Measurements from ENCODE around the gene URM1.

DNA sequence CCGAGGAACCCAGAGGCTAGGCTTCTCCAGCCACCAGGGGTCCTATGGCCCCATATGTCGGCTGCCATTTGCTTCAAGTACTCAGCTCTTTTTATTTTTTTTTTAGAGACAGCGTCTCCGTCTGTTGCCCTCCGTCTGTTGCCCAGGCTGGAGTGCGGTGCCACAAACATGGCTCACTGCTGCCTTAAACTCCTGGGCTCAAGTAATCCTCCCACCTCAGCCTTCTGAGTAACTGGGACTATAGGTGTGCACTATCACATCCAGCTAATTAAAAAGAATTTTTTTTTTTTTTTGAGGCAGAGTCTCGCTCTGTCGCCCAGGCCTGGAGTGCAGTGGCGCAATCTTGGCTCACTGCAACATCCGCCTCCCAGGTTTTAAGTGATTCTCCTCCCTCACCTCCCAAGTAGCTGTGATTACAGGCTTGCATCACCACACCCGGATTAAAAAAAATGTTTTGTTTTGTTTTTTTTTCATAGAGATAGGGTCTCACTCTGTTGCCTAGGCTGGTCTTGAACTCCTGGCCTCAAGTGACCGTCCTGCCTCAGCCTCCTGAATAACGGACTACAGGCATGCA lies 58.4 kb downstream of the URM1 start:
- TF ChIP-seq, protein P1, sequence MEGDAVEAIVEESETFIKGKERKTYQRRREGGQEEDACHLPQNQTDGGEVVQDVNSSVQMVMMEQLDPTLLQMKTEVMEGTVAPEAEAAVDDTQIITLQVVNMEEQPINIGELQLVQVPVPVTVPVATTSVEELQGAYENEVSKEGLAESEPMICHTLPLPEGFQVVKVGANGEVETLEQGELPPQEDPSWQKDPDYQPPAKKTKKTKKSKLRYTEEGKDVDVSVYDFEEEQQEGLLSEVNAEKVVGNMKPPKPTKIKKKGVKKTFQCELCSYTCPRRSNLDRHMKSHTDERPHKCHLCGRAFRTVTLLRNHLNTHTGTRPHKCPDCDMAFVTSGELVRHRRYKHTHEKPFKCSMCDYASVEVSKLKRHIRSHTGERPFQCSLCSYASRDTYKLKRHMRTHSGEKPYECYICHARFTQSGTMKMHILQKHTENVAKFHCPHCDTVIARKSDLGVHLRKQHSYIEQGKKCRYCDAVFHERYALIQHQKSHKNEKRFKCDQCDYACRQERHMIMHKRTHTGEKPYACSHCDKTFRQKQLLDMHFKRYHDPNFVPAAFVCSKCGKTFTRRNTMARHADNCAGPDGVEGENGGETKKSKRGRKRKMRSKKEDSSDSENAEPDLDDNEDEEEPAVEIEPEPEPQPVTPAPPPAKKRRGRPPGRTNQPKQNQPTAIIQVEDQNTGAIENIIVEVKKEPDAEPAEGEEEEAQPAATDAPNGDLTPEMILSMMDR (IDR thresholded peaks at IDR 0.05; ENCODE audit: poor library complexity, severe bottlenecking), result no peak
- no peak for TF ChIP-seq MXI1 (conservative IDR thresholded peaks at IDR 0.05; ENCODE audit: poor library complexity, severe bottlenecking)
- TF ChIP-seq TAF1 (IDR thresholded peaks at IDR 0.05; ENCODE audit: low read depth), result no peak
- no peak for TF ChIP-seq POLR2AphosphoS5 (IDR thresholded peaks at IDR 0.05)
- no peak for TF ChIP-seq RAD21 (conservative IDR thresholded peaks at IDR 0.05)
- TF ChIP-seq, protein P2, sequence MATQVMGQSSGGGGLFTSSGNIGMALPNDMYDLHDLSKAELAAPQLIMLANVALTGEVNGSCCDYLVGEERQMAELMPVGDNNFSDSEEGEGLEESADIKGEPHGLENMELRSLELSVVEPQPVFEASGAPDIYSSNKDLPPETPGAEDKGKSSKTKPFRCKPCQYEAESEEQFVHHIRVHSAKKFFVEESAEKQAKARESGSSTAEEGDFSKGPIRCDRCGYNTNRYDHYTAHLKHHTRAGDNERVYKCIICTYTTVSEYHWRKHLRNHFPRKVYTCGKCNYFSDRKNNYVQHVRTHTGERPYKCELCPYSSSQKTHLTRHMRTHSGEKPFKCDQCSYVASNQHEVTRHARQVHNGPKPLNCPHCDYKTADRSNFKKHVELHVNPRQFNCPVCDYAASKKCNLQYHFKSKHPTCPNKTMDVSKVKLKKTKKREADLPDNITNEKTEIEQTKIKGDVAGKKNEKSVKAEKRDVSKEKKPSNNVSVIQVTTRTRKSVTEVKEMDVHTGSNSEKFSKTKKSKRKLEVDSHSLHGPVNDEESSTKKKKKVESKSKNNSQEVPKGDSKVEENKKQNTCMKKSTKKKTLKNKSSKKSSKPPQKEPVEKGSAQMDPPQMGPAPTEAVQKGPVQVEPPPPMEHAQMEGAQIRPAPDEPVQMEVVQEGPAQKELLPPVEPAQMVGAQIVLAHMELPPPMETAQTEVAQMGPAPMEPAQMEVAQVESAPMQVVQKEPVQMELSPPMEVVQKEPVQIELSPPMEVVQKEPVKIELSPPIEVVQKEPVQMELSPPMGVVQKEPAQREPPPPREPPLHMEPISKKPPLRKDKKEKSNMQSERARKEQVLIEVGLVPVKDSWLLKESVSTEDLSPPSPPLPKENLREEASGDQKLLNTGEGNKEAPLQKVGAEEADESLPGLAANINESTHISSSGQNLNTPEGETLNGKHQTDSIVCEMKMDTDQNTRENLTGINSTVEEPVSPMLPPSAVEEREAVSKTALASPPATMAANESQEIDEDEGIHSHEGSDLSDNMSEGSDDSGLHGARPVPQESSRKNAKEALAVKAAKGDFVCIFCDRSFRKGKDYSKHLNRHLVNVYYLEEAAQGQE (IDR thresholded peaks at IDR 0.05; ENCODE audit: borderline replicate concordance), result no peak
- TF ChIP-seq SMC3 (conservative IDR thresholded peaks at IDR 0.05; ENCODE audit: poor library complexity), result no peak
- no peak for TF ChIP-seq EP300 (conservative IDR thresholded peaks at IDR 0.05; ENCODE audit: poor library complexity, severe bottlenecking)
